Measurements from ENCODE around the gene RBPJ. TPM values are rescaled to one million over a fixed set of nuclear protein-coding genes. Genes with fewer than 3 reads are reported as not detected.

The RBPJ gene
- total RNA-seq, 1 experiment from 2014 or later: 53.8 TPM

- no peaks in the 10 kb centered on the region for H3K9me3 ChIP-seq (ENCODE audit: insufficient read depth, low read depth)
- H3K4me2 ChIP-seq: no peak overlapping the region
- H4K20me1 ChIP-seq (ENCODE audit: insufficient read depth): no peaks in the 10 kb centered on the region
- no peaks in the 10 kb centered on the region for H3K4me1 ChIP-seq (replicated peaks; ENCODE audit: insufficient read depth)
- CTCF ChIA-PET: no interaction called here
- POLR2A ChIA-PET (ENCODE audit: unreplicated experiment): no interaction called here
- no peaks in the 10 kb centered on the region for H3K36me3 ChIP-seq (ENCODE audit: low read depth)
- H3K79me2 ChIP-seq (ENCODE audit: low read depth): no peaks in the 10 kb centered on the region
- H3K4me3 ChIP-seq: no peak overlapping the region
- H2AFZ ChIP-seq: no peak overlapping the region
- 0 out of 2 replicates have a peak, but pooled peaks cover 6% of the 10 kb centered on the region for H3K27me3 ChIP-seq (ENCODE audit: insufficient read depth, low read depth)
- no peaks in the 10 kb centered on the region for H3F3A ChIP-seq (ENCODE audit: insufficient read depth, low read depth)
- no peak overlapping the region for H3K27ac ChIP-seq
- no peak for TF ChIP-seq CTCF (conservative IDR thresholded peaks at IDR 0.05)
- no peak for TF ChIP-seq EZH2 (IDR thresholded peaks at IDR 0.05; ENCODE audit: low read depth)
- no peaks in the 10 kb centered on the region for H3K9me2 ChIP-seq (ENCODE audit: insufficient read depth)
- DNase-seq: no peak
- BruUV-seq (replicated peaks): no TSS peak
- intact Hi-C loops (cut with micrococcal nuclease; ENCODE audit: unreplicated experiment): no loop called here
These were observed 143.7 kb downstream of the RBPJ start for GRCh38 chr4:26464420-26465095.

GRCh38 chr4:26466578-26467270 is 145.9 kb downstream of the RBPJ start:
- no peaks in the 10 kb centered on the region for H3K4me1 ChIP-seq (replicated peaks; ENCODE audit: insufficient read depth)
- no peak overlapping the region for H3K27ac ChIP-seq
- BruUV-seq (replicated peaks): no TSS peak
- H3K36me3 ChIP-seq (ENCODE audit: low read depth): no peaks in the 10 kb centered on the region
- H3K79me2 ChIP-seq (ENCODE audit: low read depth): no peaks in the 10 kb centered on the region
- ChIA-PET POLR2A (ENCODE audit: unreplicated experiment) (no interaction called here), CTCF (no interaction called here)
- H3K4me3 ChIP-seq: no peak overlapping the region
- 0 out of 2 replicates have a peak, but pooled peaks cover 6% of the 10 kb centered on the region for H3K27me3 ChIP-seq (ENCODE audit: insufficient read depth, low read depth)
- intact Hi-C loops (cut with micrococcal nuclease; ENCODE audit: unreplicated experiment): no loop called here
- H3K9me3 ChIP-seq (ENCODE audit: insufficient read depth, low read depth): no peaks in the 10 kb centered on the region
- H4K20me1 ChIP-seq (ENCODE audit: insufficient read depth): no peaks in the 10 kb centered on the region
- H3F3A ChIP-seq (ENCODE audit: insufficient read depth, low read depth): no peaks in the 10 kb centered on the region
- no peaks in the 10 kb centered on the region for H3K9me2 ChIP-seq (ENCODE audit: insufficient read depth)
- no peak overlapping the region for H2AFZ ChIP-seq
- no peak for TF ChIP-seq EZH2 (IDR thresholded peaks at IDR 0.05; ENCODE audit: low read depth)
- TF ChIP-seq CTCF (conservative IDR thresholded peaks at IDR 0.05): no peak
- no peak overlapping the region for H3K4me2 ChIP-seq
- DNase-seq: no peak

GRCh38 chr4:26467724-26468123 is 146.9 kb downstream of the RBPJ start:
- no TSS peak for BruUV-seq (replicated peaks)
- no peaks in the 10 kb centered on the region for H3K79me2 ChIP-seq (ENCODE audit: low read depth)
- no peaks in the 10 kb centered on the region for H3K4me1 ChIP-seq (replicated peaks; ENCODE audit: insufficient read depth)
- intact Hi-C loops (cut with micrococcal nuclease; ENCODE audit: unreplicated experiment): no loop called here
- no peak overlapping the region for H3K4me2 ChIP-seq
- no peaks in the 10 kb centered on the region for H3F3A ChIP-seq (ENCODE audit: insufficient read depth, low read depth)
- no peaks in the 10 kb centered on the region for H3K9me2 ChIP-seq (ENCODE audit: insufficient read depth)
- TF ChIP-seq CTCF (conservative IDR thresholded peaks at IDR 0.05): no peak
- TF ChIP-seq EZH2 (IDR thresholded peaks at IDR 0.05; ENCODE audit: low read depth): no peak
- no peak overlapping the region for H3K4me3 ChIP-seq
- ChIA-PET POLR2A (ENCODE audit: unreplicated experiment) (no interaction called here), CTCF (no interaction called here)
- 0 out of 2 replicates have a peak, but pooled peaks cover 6% of the 10 kb centered on the region for H3K27me3 ChIP-seq (ENCODE audit: insufficient read depth, low read depth)
- no peaks in the 10 kb centered on the region for H4K20me1 ChIP-seq (ENCODE audit: insufficient read depth)
- no peaks in the 10 kb centered on the region for H3K36me3 ChIP-seq (ENCODE audit: low read depth)
- no peak overlapping the region for H2AFZ ChIP-seq
- DNase-seq: no peak
- H3K27ac ChIP-seq: no peak overlapping the region
- no peaks in the 10 kb centered on the region for H3K9me3 ChIP-seq (ENCODE audit: insufficient read depth, low read depth)
